HG02852 (cell line): ENCODE data around the gene SLC6A1.

Experiments used
- ATAC-seq: cut with Tn5 transposase; IDR thresholded peaks from one replicate; pipeline ENCODE4 v1.9.1; 2021; ENCODE audit warnings: mild to moderate bottlenecking, moderate library complexity; ENCODE audit not compliant: unreplicated experiment

The SLC6A1 gene

GRCh38 chr3:10992943-10993728 lies 588 bp downstream of the SLC6A1 start:
- no peak for ATAC-seq

- ATAC-seq: no peak
These were observed 1.1 kb downstream of the SLC6A1 start for GRCh38 chr3:10993729-10994065.

GRCh38 chr3:10994306-10994705 lies 1.8 kb downstream of the SLC6A1 start:
- no peak for ATAC-seq

GRCh38 chr3:10995871-10996270 lies 3.3 kb downstream of the SLC6A1 start:
- ATAC-seq: no peak

DNA sequence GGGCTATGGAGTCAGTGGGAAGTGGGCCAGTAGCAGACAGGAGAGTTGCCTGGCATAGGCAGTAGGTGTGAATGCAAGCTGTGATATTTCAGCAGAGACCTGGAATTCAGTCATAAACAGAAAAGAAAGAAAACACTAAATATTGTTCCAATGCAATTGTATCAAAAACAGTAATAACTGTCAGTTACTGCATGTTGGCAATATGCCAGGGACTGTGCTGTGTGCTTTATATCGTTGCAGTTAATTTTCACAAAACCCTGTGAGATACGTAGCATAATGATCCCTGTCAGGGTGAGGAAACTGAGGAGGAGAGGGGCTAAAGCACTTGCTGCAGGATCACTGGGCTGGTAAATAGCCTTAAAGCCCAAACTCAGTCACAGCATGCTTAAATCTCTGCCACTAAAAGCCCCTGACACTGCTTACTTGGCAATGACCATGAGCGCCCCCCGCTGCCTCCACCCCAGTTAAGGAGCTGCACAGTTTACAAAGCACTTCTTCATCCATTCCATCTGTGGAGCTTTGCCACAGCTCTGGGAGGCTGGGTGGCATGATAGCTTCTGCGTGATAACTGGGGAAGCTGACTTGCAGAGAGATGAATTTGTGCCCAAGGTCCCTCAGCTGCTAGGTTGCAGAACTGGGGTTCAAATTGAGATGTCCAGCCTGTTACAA lies 3.9 kb downstream of the SLC6A1 start:
- no peak for ATAC-seq

GRCh38 chr3:10997196-10997595 lies 4.6 kb downstream of the SLC6A1 start:
- ATAC-seq: no peak

DNA sequence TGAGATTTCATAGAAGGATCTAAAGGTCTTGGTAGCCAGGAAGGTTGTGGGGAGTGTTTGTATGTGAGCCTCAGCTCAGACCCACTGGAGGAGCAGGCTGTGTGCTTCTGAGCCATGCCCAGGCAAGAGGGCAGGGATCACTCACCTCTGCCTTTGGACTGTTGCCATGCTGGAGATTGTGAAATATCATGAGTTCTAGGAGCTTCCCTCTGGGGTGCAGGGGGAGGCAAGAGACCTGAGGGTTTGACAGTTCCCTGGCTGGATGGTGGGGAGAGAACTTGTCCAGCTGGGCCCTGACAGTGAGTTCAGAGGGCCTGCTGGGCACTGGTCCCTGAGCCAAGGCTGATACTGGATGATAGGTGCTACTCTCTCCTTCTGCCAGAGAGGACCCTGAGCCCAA lies 6.0 kb downstream of the SLC6A1 start:
- ATAC-seq: no peak

DNA sequence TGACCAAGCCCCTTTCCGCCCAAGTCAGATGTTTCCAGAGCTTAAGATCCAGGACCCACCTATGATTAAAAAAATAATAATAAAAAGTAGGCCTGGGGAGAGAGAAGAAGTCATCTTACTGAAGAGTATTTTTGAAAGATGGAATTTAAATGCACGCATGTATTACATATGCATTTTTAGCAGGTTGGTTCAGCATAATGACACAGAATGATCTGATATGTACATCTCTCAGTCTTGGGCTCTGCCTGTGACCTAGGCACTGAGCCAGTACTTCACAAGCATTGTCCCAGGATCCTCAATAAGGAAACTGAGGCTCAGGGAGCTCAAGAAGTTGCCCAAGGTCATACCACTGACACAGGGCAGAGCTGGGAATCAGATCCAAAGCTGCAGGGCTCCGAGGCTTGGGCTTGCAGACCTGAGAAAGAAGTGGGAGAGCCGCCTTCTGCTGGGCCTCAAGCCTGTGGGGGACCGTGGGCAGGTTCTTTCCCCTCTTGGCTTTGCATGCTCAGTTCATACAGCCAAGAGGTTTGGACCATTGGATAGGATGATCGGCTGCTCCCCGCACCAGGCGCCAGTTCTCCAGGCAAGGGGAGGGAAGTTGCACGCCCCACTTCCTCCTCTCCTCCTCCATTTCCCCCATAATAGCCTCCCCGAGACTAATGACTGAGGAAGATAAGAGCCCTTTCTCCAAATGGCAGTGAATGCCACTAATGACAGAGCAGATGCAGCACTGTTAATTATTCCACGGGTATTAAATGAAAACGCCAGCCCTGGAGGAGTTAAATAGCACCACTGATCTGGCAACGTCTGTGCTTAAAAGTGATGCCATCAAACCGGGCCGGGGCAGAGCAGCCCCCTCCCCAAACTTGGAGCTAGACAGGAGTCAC lies 6.9 kb downstream of the SLC6A1 start:
- no peak for ATAC-seq

GRCh38 chr3:11000528-11000927 lies 8.0 kb downstream of the SLC6A1 start:
- ATAC-seq: no peak

GRCh38 chr3:11001020-11001657 lies 8.6 kb downstream of the SLC6A1 start:
- ATAC-seq: no peak

DNA sequence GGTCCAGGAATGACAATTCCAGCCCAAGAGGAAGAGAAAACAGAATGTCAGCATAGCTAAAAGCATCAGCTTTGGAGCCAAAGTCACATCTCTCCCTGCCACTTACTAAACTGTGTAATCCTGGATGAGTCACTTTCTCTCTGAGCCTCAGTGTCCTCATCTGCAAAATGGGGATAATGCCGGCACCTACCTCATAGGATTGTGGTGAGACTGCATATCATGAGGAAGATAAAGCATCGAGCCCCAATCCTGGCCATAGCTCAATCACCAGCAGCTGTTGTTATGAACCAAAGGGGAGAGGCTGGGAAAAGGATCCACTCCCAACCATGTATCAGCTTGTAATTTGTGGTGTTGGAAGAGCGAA lies 9.1 kb downstream of the SLC6A1 start:
- ATAC-seq: no peak

- no peak for ATAC-seq
These were observed 9.8 kb downstream of the SLC6A1 start for GRCh38 chr3:11002371-11002807.

- ATAC-seq: no peak
These were observed 12.0 kb downstream of the SLC6A1 start for GRCh38 chr3:11004563-11004962.

DNA sequence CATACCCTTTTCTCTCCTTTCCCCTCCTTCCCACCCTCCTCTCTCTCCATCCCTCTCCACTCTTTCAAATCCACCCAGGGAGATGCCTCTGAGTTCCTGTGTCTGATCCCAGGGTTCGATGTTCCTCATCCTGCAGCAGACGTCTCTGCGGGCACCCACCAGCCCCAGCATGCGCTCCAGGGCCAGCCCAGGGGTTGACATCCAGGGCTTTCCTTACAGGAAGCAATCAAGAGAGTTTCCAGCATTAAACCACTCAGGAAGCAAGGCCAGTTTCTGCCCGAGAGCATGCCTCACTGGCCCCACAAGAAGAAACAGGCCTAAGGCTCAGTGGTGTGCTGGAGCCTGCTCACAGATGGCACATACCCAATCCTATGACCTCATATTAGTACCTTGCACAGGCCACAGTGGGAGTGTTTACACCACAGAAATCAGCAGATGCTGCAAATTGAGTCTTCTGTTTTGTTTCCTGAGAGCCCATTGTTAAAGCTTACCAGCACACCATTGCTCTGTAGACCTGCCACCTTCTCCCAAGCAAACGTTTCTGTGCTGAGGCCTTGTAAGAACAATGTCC lies 13.2 kb downstream of the SLC6A1 start:
- no peak for ATAC-seq

GRCh38 chr3:11006986-11007933 lies 14.7 kb downstream of the SLC6A1 start:
- no peak for ATAC-seq

- ATAC-seq: no peak
These were observed 17.4 kb downstream of the SLC6A1 start for GRCh38 chr3:11009898-11010297.

GRCh38 chr3:11010426-11011165 lies 18.0 kb downstream of the SLC6A1 start:
- no peak for ATAC-seq

- ATAC-seq: no peak
These were observed 21.7 kb downstream of the SLC6A1 start for GRCh38 chr3:11014253-11014652.

- ATAC-seq: no peak
These were observed 22.2 kb downstream of the SLC6A1 start for GRCh38 chr3:11014752-11015151.
